Measurements from ENCODE around the gene IMMP2L. TPM values are rescaled to one million over a fixed set of nuclear protein-coding genes. Genes with fewer than 3 reads are reported as not detected.

IMMP2L gene
- total RNA-seq, 1 donor from 2014 or later, result 31.9 TPM

DNA sequence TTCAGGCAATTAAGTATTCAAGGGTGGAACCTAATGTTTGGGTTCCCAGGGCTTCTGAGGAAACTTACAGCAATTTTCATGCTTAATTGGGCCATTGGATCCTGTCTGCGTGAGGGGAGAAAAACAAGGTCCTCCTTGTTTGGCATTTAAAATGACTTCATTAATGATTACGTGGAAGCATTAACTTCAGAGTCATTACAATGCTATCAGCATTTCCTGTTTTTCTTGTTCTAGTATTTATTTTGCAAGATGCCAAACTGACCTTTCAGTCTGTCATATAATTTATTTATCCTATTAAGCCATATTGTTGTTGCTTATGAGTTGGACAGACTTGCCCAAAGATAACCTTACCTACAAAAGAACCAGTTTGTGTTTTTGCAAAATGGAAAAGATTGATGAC lies 795.4 kb downstream of the IMMP2L start:
- no peak overlapping the region for H3K27ac Mint-ChIP-seq
- POLR2A ChIA-PET, result no interaction called here
- ATAC-seq (ENCODE audit: low read depth) (no peak), DNase-seq (no peak)
- TF ChIP-seq CTCF (IDR thresholded peaks at IDR 0.05), result no peak
- H3K36me3 Mint-ChIP-seq (ENCODE audit: low read depth), result no peaks in the 10 kb centered on the region
- CTCF ChIA-PET, result no interaction called here
- no peak overlapping the region for H3K4me3 Mint-ChIP-seq
- intact Hi-C loops (cut with micrococcal nuclease), result no loop called here
- no peaks in the 10 kb centered on the region for H3K9me3 Mint-ChIP-seq
- no peaks in the 10 kb centered on the region for H3K4me1 Mint-ChIP-seq
- H3K27me3 Mint-ChIP-seq, result no peaks in the 10 kb centered on the region

DNA sequence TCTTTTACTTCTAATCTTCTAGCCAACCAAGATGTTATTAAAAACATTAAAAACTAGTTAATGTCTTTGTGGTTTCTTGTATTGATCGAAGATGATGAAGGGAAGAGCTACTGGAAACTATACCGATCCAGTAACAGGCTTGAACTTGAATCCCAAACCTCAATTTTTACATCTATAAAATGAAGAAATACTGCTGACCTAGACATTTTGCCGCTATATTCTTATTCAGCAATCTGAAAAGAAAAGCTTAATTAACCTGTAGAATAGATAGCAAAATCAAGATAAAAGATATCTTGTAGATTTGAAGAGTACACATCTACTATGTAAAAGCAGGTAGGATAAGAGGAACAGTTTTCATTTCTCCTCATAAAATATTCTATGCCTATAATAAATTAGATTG lies 797.4 kb downstream of the IMMP2L start:
- H3K27me3 Mint-ChIP-seq, result no peaks in the 10 kb centered on the region
- CTCF ChIA-PET, result no interaction called here
- no peaks in the 10 kb centered on the region for H3K9me3 Mint-ChIP-seq
- no peaks in the 10 kb centered on the region for H3K4me1 Mint-ChIP-seq
- POLR2A ChIA-PET, result no interaction called here
- no peak overlapping the region for H3K27ac Mint-ChIP-seq
- no peak for TF ChIP-seq CTCF (IDR thresholded peaks at IDR 0.05)
- intact Hi-C loops (cut with micrococcal nuclease), result no loop called here
- DNase-seq (no peak), ATAC-seq (ENCODE audit: low read depth) (no peak)
- no peak overlapping the region for H3K4me3 Mint-ChIP-seq
- H3K36me3 Mint-ChIP-seq (ENCODE audit: low read depth), result no peaks in the 10 kb centered on the region

GRCh38 chr7:110762546-110763225 lies 799.6 kb downstream of the IMMP2L start:
- CTCF ChIA-PET, result no interaction called here
- no peaks in the 10 kb centered on the region for H3K4me1 Mint-ChIP-seq
- intact Hi-C loops (cut with micrococcal nuclease), result no loop called here
- no peaks in the 10 kb centered on the region for H3K27me3 Mint-ChIP-seq
- no peak overlapping the region for H3K4me3 Mint-ChIP-seq
- H3K9me3 Mint-ChIP-seq, result no peaks in the 10 kb centered on the region
- POLR2A ChIA-PET, result no interaction called here
- H3K27ac Mint-ChIP-seq, result no peak overlapping the region
- DNase-seq (no peak), ATAC-seq (ENCODE audit: low read depth) (no peak)
- no peaks in the 10 kb centered on the region for H3K36me3 Mint-ChIP-seq (ENCODE audit: low read depth)
- no peak for TF ChIP-seq CTCF (IDR thresholded peaks at IDR 0.05)

GRCh38 chr7:110760341-110760740 lies 802.0 kb downstream of the IMMP2L start:
- no peaks in the 10 kb centered on the region for H3K4me1 Mint-ChIP-seq
- H3K27me3 Mint-ChIP-seq, result no peaks in the 10 kb centered on the region
- H3K9me3 Mint-ChIP-seq, result no peaks in the 10 kb centered on the region
- H3K27ac Mint-ChIP-seq, result no peak overlapping the region
- ChIA-PET CTCF (no interaction called here), POLR2A (no interaction called here)
- TF ChIP-seq CTCF (IDR thresholded peaks at IDR 0.05), result no peak
- intact Hi-C loops (cut with micrococcal nuclease), result no loop called here
- H3K4me3 Mint-ChIP-seq, result no peak overlapping the region
- ATAC-seq (ENCODE audit: low read depth), result no peak
- DNase-seq, result no peak
- H3K36me3 Mint-ChIP-seq (ENCODE audit: low read depth), result no peaks in the 10 kb centered on the region

DNA sequence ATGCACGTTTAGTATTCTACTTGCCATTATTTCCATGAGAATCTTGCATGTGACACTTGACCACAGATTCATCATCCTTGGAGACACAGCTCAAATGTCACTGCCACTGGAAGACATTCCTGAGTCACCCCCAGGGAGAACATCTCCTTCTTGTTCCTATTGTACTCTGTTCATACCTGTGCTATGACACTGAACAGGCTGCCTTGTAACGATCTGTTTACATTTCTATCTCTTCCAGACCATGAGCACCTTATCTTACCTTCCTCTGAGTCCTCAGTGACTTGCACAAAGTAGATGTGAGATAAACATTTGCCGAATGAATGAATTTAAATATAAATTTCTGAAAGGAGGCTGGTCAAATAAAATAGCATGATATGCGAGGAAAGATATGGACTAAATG lies 803.2 kb downstream of the IMMP2L start:
- H3K36me3 Mint-ChIP-seq (ENCODE audit: low read depth), result no peaks in the 10 kb centered on the region
- H3K9me3 Mint-ChIP-seq, result no peaks in the 10 kb centered on the region
- intact Hi-C loops (cut with micrococcal nuclease), result no loop called here
- ATAC-seq (ENCODE audit: low read depth), result no peak
- TF ChIP-seq CTCF (IDR thresholded peaks at IDR 0.05), result no peak
- ChIA-PET POLR2A (no interaction called here), CTCF (no interaction called here)
- no peaks in the 10 kb centered on the region for H3K27me3 Mint-ChIP-seq
- no peak overlapping the region for H3K27ac Mint-ChIP-seq
- no peaks in the 10 kb centered on the region for H3K4me1 Mint-ChIP-seq
- H3K4me3 Mint-ChIP-seq, result no peak overlapping the region
- DNase-seq, result no peak
